DND-41 (cell line): ENCODE data around the gene NR2C1.

ENCODE experiments used
- EZH2 ChIP-seq: IDR thresholded peaks from 3 replicates; pipeline ENCODE4 v1.6.1; 2012; ENCODE audit warnings: borderline replicate concordance, low read depth, mild to moderate bottlenecking, moderate library complexity, low read length, inconsistent platforms; ENCODE audit not compliant: severe bottlenecking
- TF ChIP-seq, protein P1 (sequence below): IDR thresholded peaks from 2 replicates; pipeline ENCODE4 v1.5.1; 2012; ENCODE audit warnings: borderline replicate concordance, low read length, moderate library complexity, mild to moderate bottlenecking; ENCODE audit not compliant: poor library complexity, severe bottlenecking; ENCODE audit errors: extremely low read depth

- TF ChIP-seq, protein P1, sequence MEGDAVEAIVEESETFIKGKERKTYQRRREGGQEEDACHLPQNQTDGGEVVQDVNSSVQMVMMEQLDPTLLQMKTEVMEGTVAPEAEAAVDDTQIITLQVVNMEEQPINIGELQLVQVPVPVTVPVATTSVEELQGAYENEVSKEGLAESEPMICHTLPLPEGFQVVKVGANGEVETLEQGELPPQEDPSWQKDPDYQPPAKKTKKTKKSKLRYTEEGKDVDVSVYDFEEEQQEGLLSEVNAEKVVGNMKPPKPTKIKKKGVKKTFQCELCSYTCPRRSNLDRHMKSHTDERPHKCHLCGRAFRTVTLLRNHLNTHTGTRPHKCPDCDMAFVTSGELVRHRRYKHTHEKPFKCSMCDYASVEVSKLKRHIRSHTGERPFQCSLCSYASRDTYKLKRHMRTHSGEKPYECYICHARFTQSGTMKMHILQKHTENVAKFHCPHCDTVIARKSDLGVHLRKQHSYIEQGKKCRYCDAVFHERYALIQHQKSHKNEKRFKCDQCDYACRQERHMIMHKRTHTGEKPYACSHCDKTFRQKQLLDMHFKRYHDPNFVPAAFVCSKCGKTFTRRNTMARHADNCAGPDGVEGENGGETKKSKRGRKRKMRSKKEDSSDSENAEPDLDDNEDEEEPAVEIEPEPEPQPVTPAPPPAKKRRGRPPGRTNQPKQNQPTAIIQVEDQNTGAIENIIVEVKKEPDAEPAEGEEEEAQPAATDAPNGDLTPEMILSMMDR: no peak
- no peak for TF ChIP-seq EZH2
Measured at GRCh38 chr12:95074766-95075165, 1.3 kb upstream of the NR2C1 start.
